GM11168 (cell line): ENCODE data around the gene DPF3.

Experiments used
- in situ Hi-C: fragments of 300-500 bp; cut with MboI; formaldehyde crosslinking; loops from one replicate; pipeline ENCODE4 v1.12.0; 2022; ENCODE audit warnings: low sequenced_read_pairs; ENCODE audit not compliant: unreplicated experiment

Gene DPF3

GRCh38 chr14:72663076-72663487 lies 230.8 kb downstream of the DPF3 start:
- in situ Hi-C loops: no loop called here

- in situ Hi-C loops: no loop called here
Measured at GRCh38 chr14:72662214-72662613, 231.7 kb downstream of the DPF3 start.

- in situ Hi-C loops: no loop called here
Measured at GRCh38 chr14:72657214-72657921, 236.5 kb downstream of the DPF3 start.

DNA sequence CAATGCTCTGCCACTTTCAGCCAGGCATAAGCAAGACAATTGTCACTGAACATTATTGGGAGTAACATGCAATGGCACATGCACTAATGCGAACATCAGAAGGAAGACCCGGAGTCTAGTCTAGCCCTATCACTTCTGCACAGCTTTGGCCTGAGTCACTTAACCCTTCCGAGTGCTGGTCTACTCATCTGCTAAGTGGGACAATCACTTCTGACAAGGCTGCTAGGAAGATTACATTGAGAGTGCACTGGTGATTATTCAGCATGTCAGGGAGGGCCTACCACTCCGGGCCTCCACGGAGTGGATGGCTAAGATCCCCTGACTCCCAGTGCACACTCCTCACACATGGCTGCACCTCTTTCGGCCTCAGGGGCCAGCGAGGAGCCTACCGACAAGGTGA lies 240.9 kb downstream of the DPF3 start:
- in situ Hi-C loops: no loop called here

GRCh38 chr14:72652179-72652578 lies 241.7 kb downstream of the DPF3 start:
- in situ Hi-C loops: no loop called here

DNA sequence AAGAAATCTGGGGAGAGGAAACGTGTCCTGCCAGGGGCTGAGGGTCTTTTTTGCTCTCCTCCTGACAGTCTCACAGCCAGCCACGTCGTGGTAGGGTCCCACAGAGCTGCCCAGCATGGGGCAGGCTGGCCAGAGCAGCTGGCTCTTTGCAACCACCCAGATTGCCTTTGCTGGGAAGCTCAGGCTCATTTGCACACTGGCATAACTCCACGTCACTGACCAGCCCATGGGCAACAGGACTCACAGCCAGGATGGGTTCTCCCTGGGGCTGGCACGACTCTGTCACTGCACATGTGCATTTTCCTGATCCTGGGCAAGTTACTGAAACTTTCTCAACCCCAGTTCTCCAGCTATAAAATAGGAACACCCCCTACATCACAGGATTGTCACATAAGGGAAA lies 242.2 kb downstream of the DPF3 start:
- in situ Hi-C loops: no loop called here

DNA sequence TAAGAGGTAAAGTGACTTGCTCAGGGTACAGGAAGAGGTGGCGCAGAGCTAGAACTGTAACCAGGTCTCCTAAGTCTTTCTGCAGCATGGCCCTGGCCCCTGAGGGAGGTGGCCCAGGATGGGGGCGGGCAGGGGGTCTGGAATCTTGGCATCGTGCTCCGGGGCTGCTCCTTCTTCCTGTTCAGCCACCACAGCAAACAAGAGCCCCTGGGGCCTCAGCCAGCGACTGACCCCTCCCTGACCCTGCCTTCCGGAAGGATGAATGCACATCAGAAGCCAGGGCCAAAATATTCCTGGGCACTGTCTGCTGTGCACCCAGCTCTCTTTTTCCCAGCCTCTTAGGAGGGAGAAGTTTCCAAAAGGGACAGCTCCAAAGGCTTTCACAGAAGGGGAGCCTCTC lies 242.8 kb downstream of the DPF3 start:
- in situ Hi-C loops: no loop called here

DNA sequence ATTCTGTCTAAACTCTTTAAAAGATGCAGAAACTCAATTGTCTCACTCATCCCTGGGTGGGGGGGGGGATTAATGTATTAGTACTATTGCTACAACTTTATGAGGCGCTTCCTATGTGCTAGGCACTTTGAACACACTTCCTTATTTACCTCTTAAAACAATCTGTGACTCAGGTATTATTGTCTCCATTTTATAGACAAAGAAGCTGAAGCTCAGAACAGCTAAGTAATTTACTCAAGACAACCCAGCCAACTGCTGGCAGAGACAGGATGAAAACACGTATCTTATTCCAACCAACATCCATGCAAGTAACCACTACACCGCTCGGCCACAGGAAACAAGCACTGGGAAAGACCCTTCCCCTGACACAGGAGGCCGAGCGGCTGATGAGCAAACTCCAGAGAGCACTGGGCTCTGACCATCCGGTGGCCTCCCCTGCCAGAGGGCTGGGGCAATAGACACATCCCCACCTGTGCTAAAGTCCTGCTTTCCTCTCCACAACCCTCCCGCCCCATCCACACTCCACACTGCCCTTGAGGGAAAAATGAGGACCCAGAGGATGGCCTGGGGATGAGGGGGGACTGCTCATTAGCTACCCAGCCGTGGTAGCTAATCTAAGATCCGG lies 244.2 kb downstream of the DPF3 start:
- in situ Hi-C loops: no loop called here

DNA sequence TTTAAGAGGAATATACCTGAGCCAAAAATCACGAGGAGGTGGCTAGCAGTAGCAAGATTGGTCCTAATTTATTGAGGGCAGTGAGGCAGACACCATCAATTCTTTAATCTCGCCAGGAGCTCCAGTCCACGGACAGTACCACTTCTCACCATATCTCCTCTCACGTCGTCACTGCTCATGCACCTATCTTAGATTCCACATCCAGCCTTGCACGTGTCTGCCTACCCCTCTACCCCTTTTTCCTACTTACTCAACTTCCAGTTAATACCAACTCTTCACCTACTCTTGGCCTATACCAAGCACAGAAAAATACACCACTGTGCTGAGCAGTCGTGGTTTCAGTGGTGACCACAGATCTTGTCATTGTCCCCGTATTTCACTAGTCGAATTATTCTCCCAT lies 246.1 kb downstream of the DPF3 start:
- in situ Hi-C loops: no loop called here

- in situ Hi-C loops: no loop called here
Measured at GRCh38 chr14:72646861-72647528, 246.9 kb downstream of the DPF3 start.

DNA sequence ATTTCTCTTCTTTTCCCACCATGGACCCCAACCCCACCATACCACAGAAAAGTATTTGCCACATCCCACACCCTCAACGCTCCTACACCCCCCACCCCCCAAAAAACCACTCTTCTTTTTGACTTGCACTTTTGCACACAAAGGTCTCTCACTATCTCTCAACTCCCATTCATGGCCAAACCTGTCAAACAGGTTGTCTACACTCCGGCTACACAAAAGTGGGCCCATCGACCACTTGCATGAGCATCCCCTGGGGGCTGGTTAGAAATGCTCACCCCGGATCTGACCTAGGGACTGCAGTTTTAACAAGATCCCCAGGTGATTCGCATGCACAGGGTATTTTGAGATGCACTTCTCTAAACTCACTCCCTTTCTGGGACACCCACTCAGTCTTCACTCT lies 248.2 kb downstream of the DPF3 start:
- in situ Hi-C loops: no loop called here

GRCh38 chr14:72644758-72645489 lies 249.0 kb downstream of the DPF3 start:
- in situ Hi-C loops: no loop called here

- in situ Hi-C loops: no loop called here
Measured at GRCh38 chr14:72644038-72644437, 249.9 kb downstream of the DPF3 start.

DNA sequence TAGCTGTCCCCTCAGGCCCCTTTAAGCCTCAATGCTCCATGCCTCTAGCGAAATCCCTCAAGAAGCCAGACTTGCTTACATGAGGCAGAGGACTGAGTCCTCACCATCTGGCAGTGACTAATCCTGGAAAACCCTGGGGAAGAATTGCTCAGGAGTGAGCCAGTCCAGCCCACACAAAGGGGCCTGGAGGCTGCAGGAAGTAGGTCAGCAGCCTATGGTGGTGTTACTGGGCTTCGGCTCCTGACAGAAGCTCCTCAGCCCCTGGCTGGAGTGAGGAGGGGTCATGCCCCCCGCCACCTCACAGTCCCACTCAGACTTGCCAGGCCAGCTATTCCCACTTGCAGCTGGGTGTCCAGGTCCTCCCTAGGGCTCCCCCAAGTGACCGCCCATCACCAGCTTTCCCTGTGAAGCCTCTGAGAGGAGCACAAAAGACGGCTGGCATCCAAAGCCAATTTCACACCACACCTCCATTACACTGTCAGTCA lies 250.5 kb downstream of the DPF3 start:
- in situ Hi-C loops: no loop called here

GRCh38 chr14:72640911-72641485 lies 252.9 kb downstream of the DPF3 start:
- in situ Hi-C loops: no loop called here

GRCh38 chr14:72638021-72638420 lies 255.9 kb downstream of the DPF3 start:
- in situ Hi-C loops: no loop called here

GRCh38 chr14:72636871-72637270 lies 257.0 kb downstream of the DPF3 start:
- in situ Hi-C loops: no loop called here

DNA sequence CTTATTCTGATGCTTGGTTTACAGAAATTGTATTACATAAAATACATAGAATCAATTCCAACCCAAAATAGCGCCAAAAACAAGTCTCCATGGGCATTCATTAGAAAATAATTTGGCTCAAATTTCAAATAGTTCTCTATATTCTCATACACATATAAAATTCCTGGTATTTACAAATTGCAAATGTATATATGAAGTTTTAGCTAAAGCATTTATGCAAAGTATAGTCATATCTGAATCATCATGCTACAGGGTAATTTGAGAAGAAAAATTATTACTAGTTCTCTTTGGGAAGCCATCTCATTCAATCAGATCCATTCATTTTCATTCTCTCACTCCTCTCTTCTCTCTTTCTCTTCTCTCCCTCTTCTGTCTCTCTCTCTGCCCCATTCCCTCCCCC lies 257.8 kb downstream of the DPF3 start:
- in situ Hi-C loops: no loop called here

DNA sequence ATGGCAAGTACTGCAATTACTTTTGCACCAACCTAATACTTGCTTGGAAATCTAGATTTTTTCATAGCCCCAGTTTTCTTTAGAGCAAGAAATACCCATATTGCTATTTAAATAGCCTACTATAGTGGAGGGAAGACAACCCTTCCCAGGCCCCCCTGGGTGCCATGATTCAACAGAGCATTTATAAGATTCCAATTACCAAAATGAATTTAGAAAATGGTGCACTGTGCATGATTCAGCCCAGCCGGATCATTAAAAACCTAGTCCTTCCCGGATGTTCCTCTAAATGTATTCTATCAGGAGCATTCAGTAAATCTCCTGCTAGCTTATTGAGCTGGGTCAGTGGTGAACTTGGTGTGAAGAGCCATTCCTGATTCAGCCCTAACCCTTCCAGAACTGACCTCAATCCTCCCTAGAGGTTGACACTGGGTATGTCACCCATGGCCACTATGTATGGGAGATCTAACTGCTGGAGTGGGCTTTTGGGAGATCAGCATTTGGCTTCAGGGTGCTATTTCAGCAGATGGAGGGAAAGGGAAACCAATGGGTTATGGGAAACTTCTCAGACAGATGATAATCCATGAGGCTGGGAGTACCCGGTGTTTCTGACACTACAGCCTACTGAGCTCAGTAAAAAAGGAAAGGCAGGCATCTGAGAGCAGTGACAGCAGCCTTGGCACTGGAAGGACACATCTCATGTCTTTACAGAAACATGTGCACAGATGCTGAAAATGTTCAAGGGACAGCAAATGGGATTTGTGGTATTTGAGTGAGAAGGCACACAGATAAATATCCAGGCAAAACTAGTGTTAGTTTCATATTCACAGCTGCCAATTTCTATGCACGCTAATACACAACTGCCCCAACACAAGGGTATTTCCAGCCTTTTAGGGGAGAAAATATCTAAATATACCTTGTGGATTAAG lies 258.9 kb downstream of the DPF3 start:
- in situ Hi-C loops: no loop called here
